ENCODE results near the gene CRYBA1. TPM values are rescaled to one million over a fixed set of nuclear protein-coding genes. Genes with fewer than 3 reads are reported as not detected.

The CRYBA1 gene
- total RNA-seq, 1 donor: not detected

- DNase-seq (ENCODE audit: low read depth): peak; percentile 79
- H3K4me3 ChIP-seq (ENCODE audit: low read depth, low read length): no peak overlapping the region
- no peak for TF ChIP-seq CTCF (IDR thresholded peaks at IDR 0.05; ENCODE audit: insufficient read depth, low read length)
Measured at GRCh38 chr17:29238133-29238850, 8.4 kb upstream of the CRYBA1 start.

- no peak for DNase-seq (ENCODE audit: low read depth)
- no peak for TF ChIP-seq CTCF (IDR thresholded peaks at IDR 0.05; ENCODE audit: insufficient read depth, low read length)
- no peak overlapping the region for H3K4me3 ChIP-seq (ENCODE audit: low read depth, low read length)
Measured at GRCh38 chr17:29240477-29240876, 6.2 kb upstream of the CRYBA1 start.

GRCh38 chr17:29240968-29241963 lies 5.4 kb upstream of the CRYBA1 start:
- no peak overlapping the region for H3K4me3 ChIP-seq (ENCODE audit: low read depth, low read length)
- DNase-seq (ENCODE audit: low read depth): peak; percentile 96
- TF ChIP-seq CTCF (IDR thresholded peaks at IDR 0.05; ENCODE audit: insufficient read depth, low read length): no peak

- no peak for DNase-seq (ENCODE audit: low read depth)
- H3K4me3 ChIP-seq (ENCODE audit: low read depth, low read length): no peak overlapping the region
- TF ChIP-seq CTCF (IDR thresholded peaks at IDR 0.05; ENCODE audit: insufficient read depth, low read length): no peak
Measured at GRCh38 chr17:29242051-29242450, 4.6 kb upstream of the CRYBA1 start.

- DNase-seq (ENCODE audit: low read depth): no peak
- TF ChIP-seq CTCF (IDR thresholded peaks at IDR 0.05; ENCODE audit: insufficient read depth, low read length): no peak
- H3K4me3 ChIP-seq (ENCODE audit: low read depth, low read length): no peak overlapping the region
Measured at GRCh38 chr17:29242790-29243189, 3.9 kb upstream of the CRYBA1 start.

- peak; percentile 50 for TF ChIP-seq CTCF (IDR thresholded peaks at IDR 0.05; ENCODE audit: insufficient read depth, low read length)
- no peak for DNase-seq (ENCODE audit: low read depth)
- no peak overlapping the region for H3K4me3 ChIP-seq (ENCODE audit: low read depth, low read length)
Measured at GRCh38 chr17:29243792-29244191, 2.9 kb upstream of the CRYBA1 start.

Measured in fibroblast of the aortic adventitia (primary cell).